Suppressor macrophage (primary cell): Measurements from ENCODE around the gene ASB2.

Experiments used
- DNase-seq, 4 experiments: peaks; one replicate each; pipeline ENCODE4 v3.0.0-alpha.2; 2020 to 2022
- total RNA-seq, 17 experiments: gene quantifications; one replicate each; lab custom pipeline; 2026; ENCODE audit warnings: mixed read lengths in 6 of 17, inconsistent platforms in 3 of 17; lab: John Stamatoyannopoulos, UW

The ASB2 gene
- 0.07 to 11.5 (median 2.3) reads per million in 17 experiments for total RNA-seq

GRCh38 chr14:93976477-93977057 lies at the start of gene ASB2:
Gene ASB2, minus strand, starts transcription at chr14:93976570. Its CDS starts 12,031 bp downstream, at chr14:93964539.
- peak; percentile 58 to 71 (median 70) for DNase-seq

DNA sequence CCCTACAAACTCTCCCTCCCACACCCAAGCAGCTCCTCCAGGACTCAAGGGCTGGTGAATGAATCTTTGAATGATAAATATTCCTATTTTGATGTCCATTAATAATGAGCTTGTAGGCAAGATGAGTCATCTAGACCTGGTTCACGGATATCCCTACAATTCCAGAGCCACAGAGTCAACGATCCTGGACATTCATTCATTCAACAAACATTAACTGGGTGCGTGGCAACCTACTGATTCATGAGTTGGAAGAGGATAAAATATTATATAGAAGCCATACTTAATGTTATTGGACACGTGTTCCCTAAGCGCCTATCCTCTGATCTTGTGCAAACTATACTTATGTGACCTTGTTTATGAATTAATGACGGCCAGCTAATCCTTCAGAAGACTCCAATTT lies 49.4 kb upstream of the ASB2 start:
- DNase-seq: no peak

DNA sequence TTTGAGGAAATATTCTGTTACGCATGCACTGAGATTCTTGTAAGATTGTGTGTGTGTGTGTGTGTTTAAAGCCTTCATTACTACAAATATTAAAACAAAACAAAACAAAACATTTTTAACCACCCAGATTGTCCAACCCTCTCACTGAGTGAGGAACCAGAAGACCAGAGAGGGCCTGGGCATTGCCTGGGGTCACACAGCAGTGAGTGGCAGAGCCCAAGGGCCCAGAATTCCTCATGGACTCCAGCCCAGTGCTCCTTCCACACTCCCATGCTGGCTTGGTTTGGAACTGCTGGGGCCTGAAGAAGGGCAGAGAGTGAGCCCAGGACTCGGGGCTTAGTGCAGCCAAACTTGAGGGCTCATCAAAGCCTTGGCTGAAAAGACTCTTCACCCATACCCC lies 48.2 kb upstream of the ASB2 start:
- no peak for DNase-seq

GRCh38 chr14:94022532-94023411 lies 46.4 kb upstream of the ASB2 start:
- DNase-seq: peak in 3 of 4 experiments; percentile 20 to 46 (median 45)

DNA sequence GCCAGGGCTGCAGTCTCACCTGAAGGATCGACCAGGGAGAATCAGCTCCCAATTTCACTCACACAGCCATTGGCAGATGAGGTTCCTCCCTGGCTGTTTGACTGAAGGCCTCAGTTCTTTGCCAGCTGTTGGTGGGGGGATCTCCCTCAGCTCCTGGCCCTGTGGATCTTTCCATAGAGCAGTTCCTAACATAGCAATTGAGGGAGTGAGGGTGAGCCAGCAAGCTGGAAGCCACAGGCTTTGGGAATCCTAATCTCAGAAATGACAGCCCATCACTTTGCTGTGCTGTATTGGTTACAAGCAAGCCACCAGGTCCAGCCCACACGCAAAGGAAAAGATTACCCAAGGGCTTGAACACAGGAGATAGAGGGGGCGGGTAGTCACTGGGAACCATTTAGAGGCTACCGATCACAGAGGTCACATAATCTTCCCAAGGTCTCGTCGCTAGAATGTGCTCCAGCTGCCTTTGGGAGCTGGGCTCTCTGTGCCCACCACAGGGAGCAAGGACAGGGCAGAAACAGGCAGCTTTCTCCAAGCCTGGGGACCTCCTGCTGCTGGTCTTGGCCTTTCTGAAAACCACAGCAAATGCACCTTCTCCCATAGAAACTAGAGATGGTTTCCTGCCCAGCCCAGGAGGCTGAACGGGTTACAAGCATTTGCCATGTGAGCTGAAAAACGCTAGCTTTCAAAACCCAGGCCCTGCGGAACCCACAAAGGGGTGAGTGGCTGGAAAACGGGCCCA lies 45.2 kb upstream of the ASB2 start:
- peak; percentile 77 to 90 (median 80) for DNase-seq

- peak; percentile 78 to 95 (median 84) for DNase-seq
These were observed 44.6 kb upstream of the ASB2 start for GRCh38 chr14:94021001-94021400.

DNA sequence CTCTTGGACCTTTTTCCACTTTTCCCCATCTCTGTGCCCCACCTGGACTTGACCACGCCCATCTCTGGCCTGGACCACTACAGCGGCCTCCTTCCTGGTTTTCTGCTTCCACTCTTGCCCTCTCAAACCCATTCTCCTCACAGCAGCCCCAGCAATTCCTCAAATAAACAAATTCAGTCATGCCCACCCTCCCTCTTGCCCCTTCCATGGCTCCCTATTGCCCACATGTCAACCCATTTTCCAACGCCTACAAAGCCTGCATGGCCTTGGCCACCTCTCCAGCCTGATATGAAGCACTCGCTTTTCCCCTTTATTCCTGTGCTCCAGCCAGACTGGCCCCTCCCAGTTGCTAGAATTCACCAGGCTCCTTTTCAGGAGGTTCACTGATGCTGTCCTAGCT lies 43.9 kb upstream of the ASB2 start:
- DNase-seq: no peak

- DNase-seq: no peak
These were observed 43.0 kb upstream of the ASB2 start for GRCh38 chr14:94019329-94019728.

- no peak for DNase-seq
These were observed 41.9 kb upstream of the ASB2 start for GRCh38 chr14:94018308-94018707.

DNA sequence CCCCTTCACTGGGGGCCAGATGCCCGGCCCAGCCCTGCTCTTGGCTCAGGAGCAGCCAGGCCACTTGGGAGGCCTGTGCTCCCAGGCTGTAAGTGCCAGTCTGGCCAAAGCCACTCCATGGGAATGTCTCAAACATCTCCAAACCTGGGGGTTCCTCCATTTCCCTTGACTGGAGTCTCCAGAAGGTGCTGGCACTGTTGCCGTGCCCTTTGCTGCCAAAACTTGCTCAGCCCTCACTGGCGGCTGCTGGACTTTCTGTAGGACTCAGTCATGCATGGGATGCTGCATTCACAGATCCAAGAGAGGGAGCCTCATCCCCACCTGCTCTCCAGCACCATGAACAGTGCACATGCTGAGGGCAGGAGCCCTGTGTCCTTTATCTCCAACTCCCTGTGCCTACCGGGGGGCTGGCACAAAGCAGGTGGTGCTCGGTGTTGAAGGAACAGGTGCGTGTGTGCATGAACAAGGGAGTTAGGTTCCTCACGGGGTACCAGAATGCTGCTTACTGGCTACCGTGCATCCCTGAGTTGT lies 40.1 kb upstream of the ASB2 start:
- DNase-seq: no peak

- DNase-seq: no peak
These were observed 38.9 kb upstream of the ASB2 start for GRCh38 chr14:94015223-94015622.

- DNase-seq: no peak
These were observed 38.0 kb upstream of the ASB2 start for GRCh38 chr14:94014382-94014781.

GRCh38 chr14:94011795-94012194 lies 35.4 kb upstream of the ASB2 start:
- DNase-seq: peak in 1 of 4 experiments; percentile 35

DNA sequence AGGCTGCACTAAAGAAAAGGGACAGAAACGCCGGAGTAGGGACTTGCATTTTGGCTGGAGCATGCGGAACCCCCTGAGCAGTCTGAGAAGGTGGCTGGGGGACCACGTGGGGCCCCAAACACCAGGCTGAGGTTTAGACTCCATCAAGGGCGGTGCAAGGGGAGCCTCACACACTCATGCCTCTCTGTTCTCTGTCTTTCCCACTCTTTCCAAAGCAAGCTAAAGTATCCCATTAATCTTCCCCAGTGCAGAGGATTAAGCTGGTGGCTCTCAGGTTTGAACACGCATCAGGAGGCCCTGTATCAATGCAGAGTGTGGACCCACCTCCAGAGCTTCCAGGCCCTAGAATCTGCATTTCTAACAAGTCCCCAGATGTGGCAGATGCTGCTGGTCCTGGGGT lies 34.3 kb upstream of the ASB2 start:
- DNase-seq: no peak

DNA sequence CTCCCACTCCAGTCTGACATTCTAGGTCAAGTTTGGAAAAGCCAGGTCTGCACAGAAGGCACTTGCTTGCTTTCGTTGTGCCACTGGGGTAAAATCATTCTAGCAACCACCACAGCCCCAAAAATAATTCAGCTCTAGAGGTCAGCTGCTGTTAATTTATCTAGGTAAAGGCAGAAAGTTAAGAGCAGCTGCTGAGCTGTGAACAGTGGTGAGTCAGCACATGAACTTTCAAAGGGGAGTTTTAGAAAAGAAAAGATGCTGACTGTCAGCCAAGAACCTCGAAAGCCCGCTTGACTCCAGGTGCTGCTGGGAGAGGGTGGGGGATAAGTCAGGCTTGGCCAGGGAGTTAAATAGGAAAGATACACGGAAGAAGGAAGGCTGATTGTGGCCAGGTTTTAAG lies 33.4 kb upstream of the ASB2 start:
- DNase-seq: no peak

- no peak for DNase-seq
These were observed 31.9 kb upstream of the ASB2 start for GRCh38 chr14:94008234-94008633.

- DNase-seq: peak in 1 of 4 experiments; percentile 35
These were observed 29.1 kb upstream of the ASB2 start for GRCh38 chr14:94005324-94006073.

DNA sequence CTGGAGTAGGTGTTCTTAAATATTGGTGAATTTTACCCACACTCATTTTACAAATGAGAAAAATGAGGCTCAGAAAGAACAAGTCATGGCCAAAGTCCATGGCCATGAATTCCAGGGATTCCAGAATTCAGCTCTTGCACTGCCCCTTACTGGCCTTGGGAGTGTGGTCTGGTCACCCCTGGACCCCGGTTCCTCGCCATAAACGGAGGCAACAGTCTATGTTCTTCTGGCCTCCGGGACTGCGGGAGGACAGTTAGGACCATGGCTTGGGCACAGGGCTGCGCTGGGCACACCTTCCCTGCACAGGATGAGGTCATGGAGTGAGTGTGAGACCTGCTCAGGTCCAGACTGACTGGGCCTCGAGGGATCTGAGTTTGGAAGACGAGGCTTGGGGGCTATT lies 27.6 kb upstream of the ASB2 start:
- no peak for DNase-seq

DNA sequence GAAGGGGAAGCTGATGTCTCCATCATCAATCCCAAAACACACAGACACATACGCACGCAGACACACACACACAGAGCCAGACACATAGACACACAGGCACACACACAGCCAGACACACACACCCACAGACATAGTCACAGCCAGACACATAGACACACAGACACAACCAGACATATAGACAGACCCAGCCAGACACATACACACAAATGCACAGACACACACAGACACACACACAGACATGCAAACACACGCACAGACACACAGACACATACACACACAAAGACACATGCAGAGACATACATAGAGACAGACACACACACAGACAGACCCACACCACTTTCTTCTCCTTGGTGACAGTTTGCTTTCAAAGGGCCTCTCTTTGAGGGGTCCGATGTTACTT lies 27.0 kb upstream of the ASB2 start:
- no peak for DNase-seq

DNA sequence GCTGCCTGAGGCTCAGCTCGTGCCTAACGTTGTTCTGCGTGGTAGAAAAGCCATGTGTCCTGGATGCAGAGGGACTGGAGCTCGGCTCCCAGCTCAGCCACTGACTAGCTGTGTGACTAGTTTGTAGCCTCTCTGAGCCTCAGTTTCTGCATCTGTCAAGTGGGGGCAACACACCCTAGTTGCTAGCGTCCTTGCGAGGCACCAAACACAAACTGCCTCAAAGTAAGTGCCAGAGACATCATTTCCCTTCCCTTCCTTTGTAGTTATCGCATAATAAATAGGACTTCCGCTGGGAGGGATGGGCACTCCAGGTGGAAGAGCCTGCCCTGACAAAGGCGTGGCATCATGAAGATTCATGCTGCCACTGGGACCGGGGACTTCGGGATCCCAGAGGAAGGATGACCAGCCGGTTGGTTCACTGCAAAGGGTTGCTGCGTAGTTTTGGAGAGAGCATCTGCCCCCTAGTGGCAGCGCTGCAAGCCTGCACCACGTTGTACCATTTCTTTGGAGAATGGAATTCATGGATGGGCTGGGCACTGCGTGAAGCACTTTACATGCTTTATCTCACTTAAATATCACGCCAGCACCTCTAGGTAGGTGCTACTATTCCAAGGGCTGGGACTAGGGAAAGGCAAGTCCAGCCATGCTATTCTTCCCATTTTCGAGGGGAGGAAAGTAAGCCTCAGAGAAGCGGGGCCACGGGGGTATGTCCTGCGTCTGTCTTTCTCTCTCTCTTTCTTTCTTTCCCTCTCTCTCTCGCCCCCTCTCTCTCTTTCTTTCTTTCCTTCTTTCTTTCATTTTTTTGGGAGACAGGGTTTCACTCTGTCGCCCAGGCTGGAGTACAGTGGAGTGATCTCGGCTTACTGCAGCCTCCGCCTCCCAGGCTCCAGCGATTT lies 25.4 kb upstream of the ASB2 start:
- peak; percentile 75 to 86 (median 84) for DNase-seq

- no peak for DNase-seq
These were observed 24.6 kb upstream of the ASB2 start for GRCh38 chr14:94001016-94001415.
